Epithelial cell of esophagus (primary cell): Measurements from ENCODE around the gene TFCP2L1.

Source experiments
- DNase-seq: peaks from one replicate; pipeline ENCODE4 v3.0.0; 2010; ENCODE audit warnings: low read depth
- H3K4me3 ChIP-seq: 2 replicates; pipeline ENCODE4 v1.5.1; 2011; ENCODE audit warnings: mild to moderate bottlenecking, low read length, control low read depth
- CTCF ChIP-seq: IDR thresholded peaks from 2 replicates; pipeline ENCODE4 v1.5.1; 2011; ENCODE audit warnings: low read depth, mild to moderate bottlenecking, low read length, control low read depth, inconsistent platforms; ENCODE audit not compliant: insufficient read depth; ENCODE audit errors: missing control alignments

TFCP2L1 gene

GRCh38 chr2:121287956-121288355, 3.0 kb upstream of the TFCP2L1 start:
- DNase-seq, result no peak
- TF ChIP-seq CTCF, result no peak
- H3K4me3 ChIP-seq, result no peak overlapping the region

GRCh38 chr2:121287146-121287798, 2.3 kb upstream of the TFCP2L1 start:
- no peak overlapping the region for H3K4me3 ChIP-seq
- no peak for TF ChIP-seq CTCF
- no peak for DNase-seq

GRCh38 chr2:121286506-121286905, 1.5 kb upstream of the TFCP2L1 start:
- TF ChIP-seq CTCF, result no peak
- DNase-seq, result no peak
- H3K4me3 ChIP-seq, result no peak overlapping the region

GRCh38 chr2:121285926-121286325, 924 bp upstream of the TFCP2L1 start:
- no peak for DNase-seq
- TF ChIP-seq CTCF, result no peak

GRCh38 chr2:121283670-121284462, 1.1 kb downstream of the TFCP2L1 start:
- TF ChIP-seq CTCF, result no peak
- peak overlapping the region; percentile 84 for H3K4me3 ChIP-seq
- DNase-seq, result peak; percentile 47

More at GRCh38 chr2:121285926-121286325, 924 bp upstream of the TFCP2L1 start:
- no peak overlapping the region for H3K4me3 ChIP-seq

GRCh38 chr2:121282800-121283385, 2.1 kb downstream of the TFCP2L1 start:
- TF ChIP-seq CTCF, result no peak
- peak overlapping the region; percentile 84 for H3K4me3 ChIP-seq
- no peak for DNase-seq
